Sciatic nerve (tissue), 2 donors: Measurements from ENCODE around the gene DNER. TPM values are rescaled to one million over a fixed set of nuclear protein-coding genes. Genes with fewer than 3 reads are reported as not detected.

Experiments
- ATAC-seq: fragments of 200-7000 bp; cut with Tn5 transposase; one replicate; pipeline ENCODE4 v1.9.1; 2020; ENCODE audit warnings: mild to moderate bottlenecking, moderate library complexity
- DNase-seq: peaks from one replicate; pipeline ENCODE4 v3.0.0-alpha.2; 2020; ENCODE audit warnings: low spot score
- intact Hi-C: fragments of 100-400 bp; cut with DNase I; formaldehyde crosslinking; loops from one replicate; pipeline ENCODE4 v1.14.2; 2022
- total RNA-seq: library from RNA; stranded (reverse); fragmentation: NEBNext Ultra II Directional; extraction: Animal tissue kit (Norgen Biotek cat#: 25700); gene quantifications from one replicate; pipeline ENCODE4 v1.2.1, GENCODE V29; 2021
- donor health status: DM: no; HTN: no; CAD: no.
- donor health status: DM: no; HTN: no; CAD: no.

Gene DNER
- total RNA-seq, 1 donor from 2014 or later: 0.71 TPM

- DNase-seq (no peak), ATAC-seq (peak; percentile 79)
- intact Hi-C loops: no loop called here
These were observed 284.8 kb downstream of the DNER start for GRCh38 chr2:229429589-229429988.

- intact Hi-C loops: no loop called here
- ATAC-seq (no peak), DNase-seq (no peak)
These were observed 287.9 kb downstream of the DNER start for GRCh38 chr2:229426464-229426863.

GRCh38 chr2:229425598-229425997 is 288.8 kb downstream of the DNER start:
- DNase-seq (no peak), ATAC-seq (no peak)
- intact Hi-C loops: no loop called here

- intact Hi-C loops: no loop called here
- ATAC-seq (no peak), DNase-seq (no peak)
These were observed 292.3 kb downstream of the DNER start for GRCh38 chr2:229422063-229422462.

- intact Hi-C loops: no loop called here
- DNase-seq (no peak), ATAC-seq (no peak)
These were observed 295.2 kb downstream of the DNER start for GRCh38 chr2:229419158-229419557.

GRCh38 chr2:229417916-229418315 is 296.4 kb downstream of the DNER start:
- intact Hi-C loops: no loop called here
- DNase-seq: no peak
- ATAC-seq: no peak

- intact Hi-C loops: no loop called here
- ATAC-seq (no peak), DNase-seq (no peak)
These were observed 297.2 kb downstream of the DNER start for GRCh38 chr2:229417176-229417575.

- DNase-seq (peak; percentile 71), ATAC-seq (peak; percentile 98)
- intact Hi-C loops: no loop called here
These were observed 298.1 kb downstream of the DNER start for GRCh38 chr2:229416116-229416694.

- no peak for ATAC-seq
- intact Hi-C loops: no loop called here
- DNase-seq: no peak
These were observed 299.7 kb downstream of the DNER start for GRCh38 chr2:229414631-229415030.

GRCh38 chr2:229412686-229413085 is 301.7 kb downstream of the DNER start:
- ATAC-seq (no peak), DNase-seq (no peak)
- intact Hi-C loops: no loop called here

- intact Hi-C loops: no loop called here
- ATAC-seq: no peak
- no peak for DNase-seq
These were observed 303.4 kb downstream of the DNER start for GRCh38 chr2:229410946-229411345.

GRCh38 chr2:229410264-229410663 is 304.1 kb downstream of the DNER start:
- no peak for DNase-seq
- ATAC-seq: peak; percentile 6
- intact Hi-C loops: no loop called here

GRCh38 chr2:229409751-229410181 is 304.6 kb downstream of the DNER start:
- intact Hi-C loops: no loop called here
- ATAC-seq: no peak

GRCh38 chr2:229408962-229409361 is 305.4 kb downstream of the DNER start:
- DNase-seq (no peak), ATAC-seq (no peak)
- intact Hi-C loops: no loop called here

More at GRCh38 chr2:229409751-229410181, 304.6 kb downstream of the DNER start:
- no peak for DNase-seq

GRCh38 chr2:229408356-229408755 is 306.0 kb downstream of the DNER start:
- DNase-seq (no peak), ATAC-seq (peak; percentile 92)
- intact Hi-C loops: no loop called here

- intact Hi-C loops: no loop called here
- ATAC-seq (peak; percentile 92), DNase-seq (peak; percentile 67)
These were observed 307.2 kb downstream of the DNER start for GRCh38 chr2:229407170-229407569.

GRCh38 chr2:229405796-229406195 is 308.6 kb downstream of the DNER start:
- no peak for ATAC-seq
- intact Hi-C loops: no loop called here
- no peak for DNase-seq

GRCh38 chr2:229403296-229403695 is 311.1 kb downstream of the DNER start:
- intact Hi-C loops: no loop called here
- peak; percentile 27 for ATAC-seq

GRCh38 chr2:229401171-229401865 is 313.0 kb downstream of the DNER start:
- DNase-seq (no peak), ATAC-seq (no peak)
- intact Hi-C loops: no loop called here

More at GRCh38 chr2:229403296-229403695, 311.1 kb downstream of the DNER start:
- DNase-seq: no peak

- ATAC-seq: peak; percentile 44
- intact Hi-C loops: no loop called here
- DNase-seq: no peak
These were observed 320.4 kb downstream of the DNER start for GRCh38 chr2:229393926-229394325.

- ATAC-seq (peak; percentile 88), DNase-seq (no peak)
- intact Hi-C loops: no loop called here
These were observed 322.2 kb downstream of the DNER start for GRCh38 chr2:229392196-229392595.
